Measurements from ENCODE around the gene SPATS1.

DNA sequence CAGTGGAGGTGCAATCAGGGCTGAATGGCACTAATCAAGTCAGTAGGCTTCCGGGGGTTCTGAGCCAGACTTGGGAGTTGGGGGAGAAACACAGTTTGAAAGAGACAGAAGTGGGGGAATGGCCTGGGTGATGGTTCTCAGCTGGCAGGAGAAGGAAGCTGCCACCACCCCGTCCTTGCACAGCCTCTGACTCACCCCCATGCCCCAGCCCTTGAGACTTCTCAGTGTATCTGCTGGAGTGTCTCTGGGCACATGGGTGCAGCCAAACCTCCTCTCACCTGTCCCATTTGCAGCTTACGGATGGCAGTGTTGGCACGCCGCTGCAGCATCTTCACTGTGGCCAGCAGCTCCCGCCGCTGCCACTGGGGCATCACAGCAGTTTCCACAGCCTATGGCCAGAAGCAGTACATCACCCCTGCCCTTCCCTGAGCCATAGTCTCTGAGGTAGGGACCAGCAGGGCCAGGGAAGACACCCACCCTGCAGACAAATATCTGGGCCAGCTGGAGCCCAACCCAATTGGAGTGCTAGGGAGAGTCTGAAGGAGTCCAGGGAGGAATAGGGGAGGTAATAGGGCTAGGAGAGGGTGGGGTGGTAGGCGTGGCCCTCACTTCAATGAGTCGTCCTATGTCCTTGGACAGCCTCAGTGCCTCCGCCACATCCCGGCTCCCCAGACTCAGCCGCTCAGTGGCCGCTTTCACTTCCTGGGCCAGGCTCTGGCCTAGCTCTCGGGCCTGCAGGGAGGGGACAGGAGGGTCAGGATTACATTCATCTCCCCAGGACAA lies 40.5 kb upstream of the SPATS1 start:
- TF ChIP-seq, protein P1, sequence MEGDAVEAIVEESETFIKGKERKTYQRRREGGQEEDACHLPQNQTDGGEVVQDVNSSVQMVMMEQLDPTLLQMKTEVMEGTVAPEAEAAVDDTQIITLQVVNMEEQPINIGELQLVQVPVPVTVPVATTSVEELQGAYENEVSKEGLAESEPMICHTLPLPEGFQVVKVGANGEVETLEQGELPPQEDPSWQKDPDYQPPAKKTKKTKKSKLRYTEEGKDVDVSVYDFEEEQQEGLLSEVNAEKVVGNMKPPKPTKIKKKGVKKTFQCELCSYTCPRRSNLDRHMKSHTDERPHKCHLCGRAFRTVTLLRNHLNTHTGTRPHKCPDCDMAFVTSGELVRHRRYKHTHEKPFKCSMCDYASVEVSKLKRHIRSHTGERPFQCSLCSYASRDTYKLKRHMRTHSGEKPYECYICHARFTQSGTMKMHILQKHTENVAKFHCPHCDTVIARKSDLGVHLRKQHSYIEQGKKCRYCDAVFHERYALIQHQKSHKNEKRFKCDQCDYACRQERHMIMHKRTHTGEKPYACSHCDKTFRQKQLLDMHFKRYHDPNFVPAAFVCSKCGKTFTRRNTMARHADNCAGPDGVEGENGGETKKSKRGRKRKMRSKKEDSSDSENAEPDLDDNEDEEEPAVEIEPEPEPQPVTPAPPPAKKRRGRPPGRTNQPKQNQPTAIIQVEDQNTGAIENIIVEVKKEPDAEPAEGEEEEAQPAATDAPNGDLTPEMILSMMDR (IDR thresholded peaks at IDR 0.05), result no peak
- TF ChIP-seq POLR2AphosphoS5 (IDR thresholded peaks at IDR 0.05; ENCODE audit: low read depth, low read length), result no peak

Measured in Panc1 (cell line).